Endometrial microvascular endothelial cells (primary cell): Measurements from ENCODE around the gene GFAP. TPM values are rescaled to one million over a fixed set of nuclear protein-coding genes. Genes with fewer than 3 reads are reported as not detected.

ENCODE experiments used
- in situ Hi-C: cut with HindIII; loops from 2 replicates; pipeline ENCODE4 v1.10.0; 2017; ENCODE audit warnings: low sequenced_read_pairs, low pct_unique_long_range_greater_than_20kb; ENCODE audit errors: inconsistent ontology term
- total RNA-seq: library from RNA; depleted of rRNA; stranded (reverse); fragments of >200 nt; gene quantifications from one replicate; pipeline ENCODE4 v1.2.3, GENCODE V29; 2015; ENCODE audit errors: inconsistent ontology term

The GFAP gene
- total RNA-seq, 1 donor from 2014 or later: not detected

DNA sequence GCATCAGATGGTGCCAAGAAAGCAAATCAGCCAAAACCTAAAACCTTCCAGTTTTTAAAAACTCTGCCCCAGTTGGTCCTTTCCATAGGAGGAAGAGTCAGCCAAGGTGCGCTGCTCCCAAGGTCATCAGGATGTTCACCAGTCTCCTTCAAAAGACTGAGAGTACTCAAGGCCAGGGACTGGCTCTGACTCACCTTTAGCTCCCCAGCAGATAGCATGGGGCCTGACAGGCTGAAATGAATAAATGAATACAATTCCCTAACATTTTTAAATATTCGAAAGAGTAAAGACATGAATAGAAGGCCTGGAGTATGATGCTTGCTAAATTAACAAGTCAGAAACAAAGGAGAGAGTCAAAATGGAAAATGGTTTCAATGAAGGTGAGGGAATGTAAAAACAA, 35.2 kb downstream of the GFAP start:
- in situ Hi-C loops: no loop called here

- in situ Hi-C loops: no loop called here
These were observed 35.9 kb downstream of the GFAP start for GRCh38 chr17:44879376-44879775.

DNA sequence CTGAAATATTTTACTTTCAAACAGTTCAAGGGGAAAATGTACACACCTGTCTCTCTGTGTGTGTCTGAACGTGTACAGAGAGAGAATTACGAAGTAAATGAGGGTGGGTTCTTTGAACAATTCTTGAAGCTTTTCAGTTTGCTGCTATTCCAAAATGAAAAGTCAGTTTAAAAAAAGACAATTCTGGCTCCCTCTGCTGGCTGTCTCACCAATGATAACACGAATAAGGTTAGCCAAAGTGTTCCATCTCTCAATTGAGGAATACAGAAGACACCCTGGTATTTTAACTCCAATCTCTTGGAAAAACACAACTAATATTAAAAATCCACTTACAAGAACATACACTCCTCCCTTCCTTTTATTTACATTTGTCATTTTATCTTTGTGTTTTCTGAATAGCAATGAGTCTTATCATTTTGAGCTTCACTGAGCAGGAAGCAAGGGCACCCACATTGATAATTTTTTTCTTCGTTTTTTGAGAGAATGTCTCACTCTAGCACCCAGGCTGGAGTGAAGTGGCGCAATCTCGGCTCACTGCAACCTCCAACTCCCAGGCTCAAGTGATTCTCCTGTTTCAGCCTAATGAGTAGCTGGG, 36.6 kb downstream of the GFAP start:
- in situ Hi-C loops: no loop called here

GRCh38 chr17:44877121-44877520, 38.2 kb downstream of the GFAP start:
- in situ Hi-C loops: no loop called here

- in situ Hi-C loops: no loop called here
These were observed 39.5 kb downstream of the GFAP start for GRCh38 chr17:44875761-44876160.

- in situ Hi-C loops: no loop called here
These were observed 43.0 kb downstream of the GFAP start for GRCh38 chr17:44872131-44872768.

GRCh38 chr17:44871556-44871955, 43.7 kb downstream of the GFAP start:
- in situ Hi-C loops: no loop called here

DNA sequence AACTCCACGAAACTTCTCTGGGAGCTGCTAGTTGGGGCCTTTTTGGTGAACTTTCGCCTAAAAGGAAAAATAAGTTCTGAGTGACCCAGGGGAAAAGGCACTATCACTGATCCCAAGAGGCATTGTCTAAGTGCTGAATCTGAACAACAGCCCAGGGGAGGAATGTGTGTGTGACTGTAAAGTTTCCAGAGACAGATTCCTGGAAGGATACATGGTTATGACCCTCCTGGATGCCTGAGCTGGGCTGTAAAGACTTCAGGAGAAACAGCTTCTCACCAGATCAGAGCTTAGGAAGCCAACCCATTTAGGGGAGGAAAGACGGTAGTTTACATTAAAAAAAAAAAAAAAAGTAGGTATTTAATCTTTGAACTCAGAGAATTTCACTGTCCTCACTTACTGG, 47.5 kb downstream of the GFAP start:
- in situ Hi-C loops: no loop called here

GRCh38 chr17:44865931-44866330, 49.4 kb downstream of the GFAP start:
- in situ Hi-C loops: no loop called here

- in situ Hi-C loops: no loop called here
These were observed 50.1 kb downstream of the GFAP start for GRCh38 chr17:44865231-44865660.

- in situ Hi-C loops: no loop called here
These were observed 50.5 kb downstream of the GFAP start for GRCh38 chr17:44864831-44865230.

DNA sequence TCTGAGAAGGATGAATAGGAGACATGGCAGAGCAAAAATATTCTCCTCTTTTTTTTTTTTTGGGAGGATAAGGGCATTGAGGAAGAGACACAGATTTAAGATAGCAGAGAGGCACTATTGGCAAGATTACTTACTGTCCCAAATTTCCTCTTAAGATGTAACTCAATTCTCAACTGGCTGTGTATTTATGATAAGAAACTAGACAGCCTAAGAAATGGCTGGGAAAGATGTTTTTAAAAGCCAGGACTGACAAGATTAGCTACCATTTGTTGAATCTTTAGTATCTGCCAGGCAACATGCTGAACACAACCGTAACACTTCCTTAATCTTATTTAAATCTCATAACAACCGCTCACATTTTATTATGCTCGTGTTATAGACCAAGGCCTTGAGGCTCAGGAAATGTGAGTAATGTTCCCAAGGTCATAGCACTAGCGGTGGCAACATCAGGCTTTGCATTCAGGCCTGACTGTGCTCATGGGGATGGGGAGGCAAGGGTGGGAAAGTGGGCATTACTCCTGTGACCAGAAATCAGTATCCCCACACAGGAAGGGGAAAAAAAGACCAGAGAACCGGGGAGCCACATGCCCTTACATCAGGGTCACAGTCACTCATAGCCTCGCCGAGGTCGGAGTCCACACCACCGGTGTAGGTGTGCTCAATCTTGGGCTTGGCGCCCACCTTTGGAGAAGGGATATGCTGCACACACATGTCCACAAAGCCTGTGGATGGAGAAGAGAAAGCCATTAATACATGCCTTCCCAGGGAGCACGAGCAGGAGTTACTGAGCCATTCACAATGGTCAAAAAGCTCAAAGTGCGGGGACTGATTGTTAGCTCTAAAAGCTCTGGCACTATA, 52.0 kb downstream of the GFAP start:
- in situ Hi-C loops: no loop called here

- in situ Hi-C loops: no loop called here
These were observed 52.9 kb downstream of the GFAP start for GRCh38 chr17:44862278-44862914.

DNA sequence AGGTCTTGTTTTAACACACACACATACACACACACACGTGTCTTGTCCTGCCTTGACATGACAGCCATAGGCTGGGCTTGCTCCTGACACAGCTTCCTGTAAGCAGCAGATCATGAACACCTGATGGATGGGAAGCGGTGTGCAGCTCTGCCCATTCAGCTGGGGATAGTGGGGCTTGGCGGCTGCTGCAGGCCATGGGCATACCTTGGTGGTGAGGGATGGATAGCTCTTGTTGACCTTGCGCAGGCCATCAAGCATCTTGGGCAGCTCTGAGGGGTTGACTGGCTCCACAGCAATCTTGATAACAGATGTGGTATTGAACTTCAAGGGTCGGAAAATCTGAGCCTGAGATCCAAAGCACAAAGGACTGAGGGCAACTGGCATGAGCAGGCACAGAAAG, 55.6 kb downstream of the GFAP start:
- in situ Hi-C loops: no loop called here

GRCh38 chr17:44854192-44854591, 61.1 kb downstream of the GFAP start:
- in situ Hi-C loops: no loop called here

Other genes starting within 250 kb of the GFAP start
- gene CCDC43, start 225.7 kb downstream of the GFAP start, total RNA-seq: 29.4 TPM
- 12.8 TPM for gene DBF4B, start 206.8 kb downstream of the GFAP start, total RNA-seq
- gene ADAM11, start 156.5 kb downstream of the GFAP start, total RNA-seq: 0.19 TPM
- 18.2 TPM for gene GJC1, start 85.2 kb downstream of the GFAP start, total RNA-seq
- gene HIGD1B, start 67.6 kb downstream of the GFAP start, total RNA-seq: not detected
- 122 TPM for gene EFTUD2, start 16.1 kb downstream of the GFAP start, total RNA-seq
- 30.1 TPM for gene KIF18B, start 32.3 kb upstream of the GFAP start, total RNA-seq
- not detected for gene C1QL1, start 52.8 kb upstream of the GFAP start, total RNA-seq
- 40.8 TPM for gene DCAKD, start 136.1 kb upstream of the GFAP start, total RNA-seq
- 95.8 TPM for gene NMT1, start 145.8 kb upstream of the GFAP start, total RNA-seq
- gene PLCD3, start 217.0 kb upstream of the GFAP start, total RNA-seq: 16.2 TPM
- gene ACBD4, start 220.2 kb upstream of the GFAP start, total RNA-seq: 17.4 TPM
- 15.4 TPM for gene HEXIM1, start 233.0 kb upstream of the GFAP start, total RNA-seq
- gene HEXIM2, start 246.4 kb upstream of the GFAP start, total RNA-seq: 5.1 TPM